Measurements from ENCODE around the gene ST8SIA3.

The ST8SIA3 gene

GRCh38 chr18:57343833-57344232 is 8.5 kb upstream of the ST8SIA3 start:
- no peak for TF ChIP-seq CTCF (IDR thresholded peaks at IDR 0.05; ENCODE audit: extremely low read depth, insufficient read depth, missing control alignments)
- in situ Hi-C loops (cut with MboI; ENCODE audit: low pct_unique_long_range_greater_than_20kb, low sequenced_read_pairs, unreplicated experiment) = no loop called here
- no peak for DNase-seq (ENCODE audit: low spot score)

GRCh38 chr18:57346876-57347275 is 5.5 kb upstream of the ST8SIA3 start:
- no peak for TF ChIP-seq CTCF (IDR thresholded peaks at IDR 0.05; ENCODE audit: extremely low read depth, insufficient read depth, missing control alignments)
- DNase-seq (ENCODE audit: low spot score) = no peak
- in situ Hi-C loops (cut with MboI; ENCODE audit: low pct_unique_long_range_greater_than_20kb, low sequenced_read_pairs, unreplicated experiment) = no loop called here

- in situ Hi-C loops (cut with MboI; ENCODE audit: low pct_unique_long_range_greater_than_20kb, low sequenced_read_pairs, unreplicated experiment) = no loop called here
- DNase-seq (ENCODE audit: low spot score) = no peak
- no peak for TF ChIP-seq CTCF (IDR thresholded peaks at IDR 0.05; ENCODE audit: extremely low read depth, insufficient read depth, missing control alignments)
Observed at GRCh38 chr18:57347784-57348183, 4.6 kb upstream of the ST8SIA3 start.

- TF ChIP-seq CTCF (IDR thresholded peaks at IDR 0.05; ENCODE audit: extremely low read depth, insufficient read depth, missing control alignments) = no peak
- no peak for DNase-seq (ENCODE audit: low spot score)
- in situ Hi-C loops (cut with MboI; ENCODE audit: low pct_unique_long_range_greater_than_20kb, low sequenced_read_pairs, unreplicated experiment) = no loop called here
Observed at GRCh38 chr18:57352761-57353136, 392 bp downstream of the ST8SIA3 start.

GRCh38 chr18:57353137-57353939 is 981 bp downstream of the ST8SIA3 start:
- in situ Hi-C loops (cut with MboI; ENCODE audit: low pct_unique_long_range_greater_than_20kb, low sequenced_read_pairs, unreplicated experiment) = no loop called here
- no peak for TF ChIP-seq CTCF (IDR thresholded peaks at IDR 0.05; ENCODE audit: extremely low read depth, insufficient read depth, missing control alignments)
- DNase-seq (ENCODE audit: low spot score) = no peak

GRCh38 chr18:57353940-57354461 is 1.6 kb downstream of the ST8SIA3 start:
- in situ Hi-C loops (cut with MboI; ENCODE audit: low pct_unique_long_range_greater_than_20kb, low sequenced_read_pairs, unreplicated experiment) = no loop called here
- no peak for TF ChIP-seq CTCF (IDR thresholded peaks at IDR 0.05; ENCODE audit: extremely low read depth, insufficient read depth, missing control alignments)
- peak; percentile 76 for DNase-seq (ENCODE audit: low spot score)
